ENCODE data around the gene PTPRD. TPM values are rescaled to one million over a fixed set of nuclear protein-coding genes. Genes with fewer than 3 reads are reported as not detected.

Gene PTPRD
- total RNA-seq, 1 donor from 2014 or later = 109 TPM

DNA sequence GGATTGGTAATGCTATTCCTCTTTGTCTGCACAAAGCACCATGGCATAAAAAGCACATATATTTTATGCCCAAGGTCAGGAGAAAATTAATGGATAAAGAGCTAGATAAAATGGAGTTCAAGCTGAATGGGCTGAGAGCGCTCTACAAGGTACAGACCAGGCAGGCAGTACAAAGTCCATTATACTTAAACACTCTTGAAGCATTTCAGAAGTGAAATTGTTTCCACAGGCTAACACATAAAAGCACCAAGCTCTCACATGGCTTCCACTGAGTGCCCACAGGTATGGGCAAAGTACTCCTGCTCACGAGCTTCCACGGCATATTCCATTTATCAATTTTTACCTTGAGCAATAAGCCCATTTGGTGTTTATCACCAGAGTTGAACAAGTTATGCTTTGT is 2042.0 kb downstream of the PTPRD start:
- Mint-ChIP-seq H3K27me3 (ENCODE audit: low read depth) (no peaks in the 10 kb centered on the region), H3K4me1 (peaks cover 34% of the 10 kb centered on the region), H3K4me3 (no peak overlapping the region), H3K36me3 (peaks cover 2% of the 10 kb centered on the region), H3K27ac (no peak overlapping the region), H3K9me3 (peaks cover 8% of the 10 kb centered on the region)
- TF ChIP-seq CTCF (IDR thresholded peaks at IDR 0.05; ENCODE audit: unreplicated experiment) = no peak
- no peak for DNase-seq (ENCODE audit: low spot score in 2 of 2, unreplicated experiment in 2 of 2)

DNA sequence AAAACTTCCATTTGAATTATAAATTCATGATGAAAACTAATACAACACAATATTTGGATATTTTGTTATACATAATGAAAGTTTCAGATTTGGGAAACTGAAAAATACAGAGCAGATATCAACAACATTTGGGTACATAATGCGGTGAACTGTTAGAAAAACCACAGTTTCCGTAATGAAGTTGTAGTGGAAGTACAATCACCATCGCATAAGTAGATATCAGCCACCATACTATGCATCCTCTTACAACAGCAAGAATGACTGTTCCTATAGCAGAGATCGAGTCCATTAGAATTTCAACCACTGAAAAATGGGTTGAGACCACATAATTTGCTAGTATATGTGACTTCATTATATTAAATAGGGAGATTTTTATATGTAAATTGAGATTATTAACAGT is 2043.0 kb downstream of the PTPRD start:
- H3K27me3 Mint-ChIP-seq (ENCODE audit: low read depth) = no peaks in the 10 kb centered on the region
- H3K4me1 Mint-ChIP-seq = peaks cover 30% of the 10 kb centered on the region
- H3K27ac Mint-ChIP-seq = no peak overlapping the region
- TF ChIP-seq CTCF (IDR thresholded peaks at IDR 0.05; ENCODE audit: unreplicated experiment) = no peak
- peaks cover 8% of the 10 kb centered on the region for H3K9me3 Mint-ChIP-seq
- no peak for DNase-seq (ENCODE audit: low spot score in 2 of 2, unreplicated experiment in 2 of 2)
- peaks cover 2% of the 10 kb centered on the region for H3K36me3 Mint-ChIP-seq
- no peak overlapping the region for H3K4me3 Mint-ChIP-seq

GRCh38 chr9:8567963-8568579 is 2044.7 kb downstream of the PTPRD start:
- no peak for TF ChIP-seq CTCF (IDR thresholded peaks at IDR 0.05; ENCODE audit: unreplicated experiment)
- DNase-seq (ENCODE audit: low spot score in 2 of 2, unreplicated experiment in 2 of 2) = no peak
- no peaks in the 10 kb centered on the region for H3K27me3 Mint-ChIP-seq (ENCODE audit: low read depth)
- H3K27ac Mint-ChIP-seq = no peak overlapping the region
- no peak overlapping the region for H3K4me3 Mint-ChIP-seq
- H3K4me1 Mint-ChIP-seq = peaks cover 18% of the 10 kb centered on the region
- peaks cover 8% of the 10 kb centered on the region for H3K9me3 Mint-ChIP-seq
- H3K36me3 Mint-ChIP-seq = peaks cover 2% of the 10 kb centered on the region

DNA sequence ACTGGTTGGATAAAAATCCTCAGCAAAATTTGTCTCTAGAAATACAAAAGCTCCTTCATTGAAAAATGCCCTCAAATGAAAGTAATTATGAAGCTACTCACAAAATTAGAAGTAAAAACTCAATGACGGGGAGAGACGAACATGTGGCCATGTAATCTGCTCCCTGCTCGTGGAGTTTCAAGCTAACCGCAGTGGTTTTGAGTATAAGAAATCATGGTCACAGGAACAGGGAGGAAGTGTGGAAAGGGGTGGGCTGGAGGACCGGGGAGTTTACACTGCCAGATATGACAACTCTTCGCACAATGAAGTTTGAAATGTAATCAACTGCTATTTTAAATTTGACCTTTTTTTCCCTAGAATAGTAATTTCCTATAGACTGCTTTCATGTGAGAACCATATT is 2047.8 kb downstream of the PTPRD start:
- no peak for TF ChIP-seq CTCF (IDR thresholded peaks at IDR 0.05; ENCODE audit: unreplicated experiment)
- Mint-ChIP-seq H3K4me3 (no peak overlapping the region), H3K9me3 (peaks cover 8% of the 10 kb centered on the region), H3K27me3 (ENCODE audit: low read depth) (no peaks in the 10 kb centered on the region), H3K27ac (no peak overlapping the region), H3K4me1 (peaks cover 5% of the 10 kb centered on the region), H3K36me3 (peaks cover 2% of the 10 kb centered on the region)
- no peak for DNase-seq (ENCODE audit: low spot score in 2 of 2, unreplicated experiment in 2 of 2)

GRCh38 chr9:8560560-8561525 is 2052.0 kb downstream of the PTPRD start:
- Mint-ChIP-seq H3K4me1 (peaks cover 5% of the 10 kb centered on the region), H3K9me3 (no peaks in the 10 kb centered on the region), H3K4me3 (no peak overlapping the region), H3K27ac (no peak overlapping the region), H3K27me3 (ENCODE audit: low read depth) (no peaks in the 10 kb centered on the region), H3K36me3 (no peaks in the 10 kb centered on the region)
- no peak for DNase-seq (ENCODE audit: low spot score in 2 of 2, unreplicated experiment in 2 of 2)
- TF ChIP-seq CTCF (IDR thresholded peaks at IDR 0.05; ENCODE audit: unreplicated experiment) = no peak

Data from mesothelial cell of epicardium (in vitro differentiated cells).